ENCODE data around the gene BTLA. TPM values are rescaled to one million over a fixed set of nuclear protein-coding genes. Genes with fewer than 3 reads are reported as not detected.

Gene BTLA
- total and polyA plus RNA-seq, 10 of the 15 experiments (the other 5 are each of a cell fraction or from before 2014, with no cell fraction given): 55.4 to 134 (median 84.2) TPM

DNA sequence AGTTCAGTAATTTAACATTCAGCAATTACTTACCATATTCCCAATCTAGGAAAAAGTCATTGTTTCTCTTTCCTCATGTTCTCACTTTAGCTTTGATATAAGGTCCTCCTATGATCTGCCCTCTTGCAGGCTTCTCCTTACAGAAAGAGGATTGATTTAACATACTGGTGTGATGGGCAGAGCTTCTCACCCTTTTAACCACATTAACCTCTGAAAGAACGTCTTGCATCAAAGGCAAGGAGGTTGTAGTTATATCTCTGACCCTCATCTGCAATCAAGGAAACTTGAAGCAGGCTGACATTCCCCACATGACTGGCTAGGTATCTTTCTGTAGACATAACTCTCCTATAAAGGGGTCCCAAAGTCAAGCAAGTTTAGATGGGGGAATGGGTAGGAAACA, 39.5 kb downstream of the BTLA start (continued):
- TF ChIP-seq TCF3 (IDR thresholded peaks at IDR 0.05; ENCODE audit: borderline replicate concordance, insufficient read depth, low read depth, low read length): peak; percentile 25; the same call in 1 of the 2 replicates
- TF ChIP-seq DPF2 (IDR thresholded peaks at IDR 0.05): no peak; the same call in 1 of the 2 replicates
- no peak for TF ChIP-seq CBX3 (IDR thresholded peaks at IDR 0.05; ENCODE audit: borderline replicate concordance, low read depth)
- peak; percentile 65; the same call in 1 of the 2 replicates for TF ChIP-seq EED (IDR thresholded peaks at IDR 0.05; ENCODE audit: low read depth)
- 0 out of 2 replicates have a peak, but pooled peaks have one; percentile 20 for TF ChIP-seq TBL1XR1 (IDR thresholded peaks at IDR 0.05; ENCODE audit: low read depth, low read length)
- TF ChIP-seq, protein P1, sequence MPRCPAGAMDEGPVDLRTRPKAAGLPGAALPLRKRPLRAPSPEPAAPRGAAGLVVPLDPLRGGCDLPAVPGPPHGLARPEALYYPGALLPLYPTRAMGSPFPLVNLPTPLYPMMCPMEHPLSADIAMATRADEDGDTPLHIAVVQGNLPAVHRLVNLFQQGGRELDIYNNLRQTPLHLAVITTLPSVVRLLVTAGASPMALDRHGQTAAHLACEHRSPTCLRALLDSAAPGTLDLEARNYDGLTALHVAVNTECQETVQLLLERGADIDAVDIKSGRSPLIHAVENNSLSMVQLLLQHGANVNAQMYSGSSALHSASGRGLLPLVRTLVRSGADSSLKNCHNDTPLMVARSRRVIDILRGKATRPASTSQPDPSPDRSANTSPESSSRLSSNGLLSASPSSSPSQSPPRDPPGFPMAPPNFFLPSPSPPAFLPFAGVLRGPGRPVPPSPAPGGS (IDR thresholded peaks at IDR 0.05; ENCODE audit: borderline replicate concordance, insufficient read depth, low read depth, low read length, poor library complexity, severe bottlenecking): peak; percentile 53
- TF ChIP-seq BCL11A (IDR thresholded peaks at IDR 0.05; ENCODE audit: low read depth, low read length): peak; percentile 65; the same call in 1 of the 2 replicates
- TF ChIP-seq NR2C1 (IDR thresholded peaks at IDR 0.05): no peak
- peak; percentile 33 for TF ChIP-seq SP1 (IDR thresholded peaks at IDR 0.05; ENCODE audit: low read depth, low read length)
- TF ChIP-seq CUX1 (IDR thresholded peaks at IDR 0.05; ENCODE audit: insufficient replicate concordance, low read depth, low read length): no peak
